Activated naive CD4-positive, alpha-beta T cell treated with anti-CD3 and anti-CD28 coated beads for 36 hours (primary cell): Measurements from ENCODE around the gene R3HDML. TPM values are rescaled to one million over a fixed set of nuclear protein-coding genes. Genes with fewer than 3 reads are reported as not detected.

Experiments used
- CTCF ChIA-PET: fragments of 350-600 bp; sonication (Branson Sonifier 250); formaldehyde crosslinking; loops from one replicate; lab custom pipeline; 2021; ENCODE audit warnings: antibody characterized with exemption; lab: Charles Lee
- DNase-seq: peaks from one replicate; pipeline ENCODE4 v3.0.0-alpha.2; 2020
- H3K27ac Mint-ChIP-seq: one replicate; pipeline ENCODE4 v1.8.0; 2021; ENCODE audit warnings: mild to moderate bottlenecking, mixed read lengths
- H3K27me3 Mint-ChIP-seq: one replicate; pipeline ENCODE4 v1.8.0; 2021; ENCODE audit warnings: low read depth, mixed read lengths
- H3K36me3 Mint-ChIP-seq: one replicate; pipeline ENCODE4 v1.8.0; 2021; ENCODE audit warnings: low read depth, mixed read lengths
- H3K4me1 Mint-ChIP-seq: one replicate; pipeline ENCODE4 v1.8.0; 2021; ENCODE audit warnings: low read depth, mixed read lengths
- H3K4me3 Mint-ChIP-seq: one replicate; pipeline ENCODE4 v1.8.0; 2021; ENCODE audit warnings: mild to moderate bottlenecking, moderate library complexity, mixed read lengths
- H3K9me3 Mint-ChIP-seq: one replicate; pipeline ENCODE4 v1.8.0; 2021; ENCODE audit warnings: mixed read lengths
- intact Hi-C: fragments of 100-400 bp; cut with micrococcal nuclease; formaldehyde crosslinking; loops from one replicate; pipeline ENCODE4 v1.15.1; 2023
- total RNA-seq, 2 experiments: library from RNA; stranded (reverse); gene quantifications; one replicate each; pipeline ENCODE4 v1.2.3, GENCODE V29; 2021

Gene R3HDML
- total RNA-seq, 2 experiments from 2014 or later, result not detected

- DNase-seq, result no peak
- Mint-ChIP-seq H3K4me3 (no peak overlapping the region), H3K36me3 (no peaks in the 10 kb centered on the region), H3K27ac (no peak overlapping the region), H3K9me3 (no peaks in the 10 kb centered on the region), H3K27me3 (no peaks in the 10 kb centered on the region), H3K4me1 (no peaks in the 10 kb centered on the region)
- intact Hi-C loops, result no loop called here
- CTCF ChIA-PET, result no interaction called here
These were observed 19.5 kb downstream of the R3HDML start for GRCh38 chr20:44356353-44356723.

- Mint-ChIP-seq H3K4me1 (no peaks in the 10 kb centered on the region), H3K36me3 (no peaks in the 10 kb centered on the region), H3K9me3 (no peaks in the 10 kb centered on the region), H3K27ac (no peak overlapping the region), H3K27me3 (no peaks in the 10 kb centered on the region), H3K4me3 (no peak overlapping the region)
- CTCF ChIA-PET, result no interaction called here
- intact Hi-C loops, result no loop called here
- DNase-seq, result no peak
These were observed 20.2 kb downstream of the R3HDML start for GRCh38 chr20:44357020-44357419.

DNA sequence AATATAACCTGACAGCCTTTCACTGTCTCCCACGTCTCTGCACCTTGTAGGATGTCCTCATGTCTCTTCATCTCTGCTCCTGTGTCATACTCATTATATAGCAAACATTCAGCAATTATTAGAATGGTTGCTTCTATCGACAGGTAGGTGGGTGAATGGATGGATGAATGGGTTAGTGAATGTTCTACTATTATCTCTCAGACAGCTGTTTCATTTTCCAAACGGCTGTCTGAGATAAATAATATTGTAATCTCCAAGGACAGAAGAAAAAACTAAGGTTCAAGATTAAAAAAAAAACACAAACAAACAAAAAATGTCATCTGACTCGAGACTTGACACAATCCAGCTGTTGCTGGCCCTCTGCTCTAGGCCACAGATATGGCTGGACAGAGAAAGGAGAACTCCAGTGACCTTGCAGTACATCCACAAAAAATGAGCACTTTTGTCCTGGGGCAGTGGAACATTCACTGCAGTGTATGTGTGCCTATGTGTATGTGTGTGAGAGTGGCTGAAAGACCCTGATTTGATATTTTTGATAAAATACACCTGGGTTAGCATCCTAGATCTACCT, 20.8 kb downstream of the R3HDML start:
- no peaks in the 10 kb centered on the region for H3K36me3 Mint-ChIP-seq
- H3K4me3 Mint-ChIP-seq, result no peak overlapping the region
- intact Hi-C loops, result no loop called here
- DNase-seq, result no peak
- H3K27ac Mint-ChIP-seq, result no peak overlapping the region
- H3K9me3 Mint-ChIP-seq, result no peaks in the 10 kb centered on the region
- no peaks in the 10 kb centered on the region for H3K27me3 Mint-ChIP-seq
- H3K4me1 Mint-ChIP-seq, result no peaks in the 10 kb centered on the region
- CTCF ChIA-PET, result no interaction called here

- Mint-ChIP-seq H3K27me3 (no peaks in the 10 kb centered on the region), H3K4me3 (no peak overlapping the region), H3K36me3 (no peaks in the 10 kb centered on the region), H3K9me3 (no peaks in the 10 kb centered on the region), H3K27ac (no peak overlapping the region), H3K4me1 (no peaks in the 10 kb centered on the region)
- no peak for DNase-seq
- CTCF ChIA-PET, result no interaction called here
- intact Hi-C loops, result no loop called here
These were observed 21.9 kb downstream of the R3HDML start for GRCh38 chr20:44358776-44359175.

DNA sequence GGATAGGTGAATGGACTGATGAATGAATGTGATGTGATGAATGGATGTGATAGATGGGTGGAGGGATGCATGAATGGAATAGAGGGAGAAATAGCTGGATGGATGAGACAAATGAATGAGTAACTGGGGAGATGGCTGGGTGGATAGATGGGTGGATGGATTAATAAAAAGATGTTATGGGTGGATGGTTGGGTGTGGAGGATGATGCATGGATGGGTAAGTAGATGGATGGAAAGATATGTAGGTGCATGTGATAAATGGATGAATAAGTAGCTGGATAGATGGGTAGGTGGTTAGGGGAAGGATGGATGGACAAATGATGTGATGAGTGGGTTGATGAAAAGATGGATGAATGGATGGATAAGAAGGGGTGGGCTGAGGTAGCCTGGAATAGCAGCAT, 23.4 kb downstream of the R3HDML start:
- Mint-ChIP-seq H3K27me3 (no peaks in the 10 kb centered on the region), H3K9me3 (no peaks in the 10 kb centered on the region), H3K4me3 (no peak overlapping the region), H3K4me1 (no peaks in the 10 kb centered on the region), H3K36me3 (no peaks in the 10 kb centered on the region), H3K27ac (no peak overlapping the region)
- intact Hi-C loops, result no loop called here
- CTCF ChIA-PET, result interaction anchor here (1.1 kb wide), 1 partner anchor 142 kb away, joined by 4 read pairs; no protein-coding TSS in a partner anchor
- no peak for DNase-seq

DNA sequence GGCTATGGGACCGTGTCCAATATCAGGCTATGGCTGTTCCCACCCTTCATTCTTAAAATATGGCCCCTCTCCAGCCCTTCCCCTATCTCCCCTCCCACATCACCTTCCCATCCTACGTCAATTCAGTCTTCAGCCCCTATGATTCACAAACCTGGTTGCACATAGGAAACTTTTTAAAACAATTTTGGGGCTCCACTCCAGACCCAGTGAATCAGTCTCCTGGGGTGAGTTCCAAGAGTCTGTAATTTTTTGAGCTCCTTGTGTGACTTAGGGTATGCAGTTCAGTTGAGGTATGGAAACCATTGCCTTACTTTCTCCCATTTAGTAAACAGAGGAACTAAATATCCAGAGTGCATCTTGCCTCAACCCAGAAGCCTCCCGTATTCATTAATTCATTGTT, 24.2 kb downstream of the R3HDML start:
- H3K27me3 Mint-ChIP-seq, result no peaks in the 10 kb centered on the region

GRCh38 chr20:44362466-44362940, 25.7 kb downstream of the R3HDML start:
- CTCF ChIA-PET, result interaction anchor here (0.6 to 0.7 kb wide), 2 partner anchors 43 to 188 kb away, joined by 3 to 6 read pairs; no protein-coding TSS in a partner anchor
- no peak overlapping the region for H3K27ac Mint-ChIP-seq
- intact Hi-C loops, result no loop called here
- H3K36me3 Mint-ChIP-seq, result no peaks in the 10 kb centered on the region
- H3K27me3 Mint-ChIP-seq, result no peaks in the 10 kb centered on the region
- no peak overlapping the region for H3K4me3 Mint-ChIP-seq
- DNase-seq, result no peak
- no peaks in the 10 kb centered on the region for H3K4me1 Mint-ChIP-seq
- no peaks in the 10 kb centered on the region for H3K9me3 Mint-ChIP-seq

More for the DNA sequence above, 24.2 kb downstream of the R3HDML start:
- no peaks in the 10 kb centered on the region for H3K9me3 Mint-ChIP-seq
- no peak overlapping the region for H3K27ac Mint-ChIP-seq
- H3K4me1 Mint-ChIP-seq, result no peaks in the 10 kb centered on the region
- H3K4me3 Mint-ChIP-seq, result no peak overlapping the region
- H3K36me3 Mint-ChIP-seq, result no peaks in the 10 kb centered on the region
- no peak for DNase-seq
- CTCF ChIA-PET, result interaction anchor here (0.5 to 1.1 kb wide), 2 partner anchors 48 to 143 kb away, joined by 3 to 4 read pairs; no protein-coding TSS in a partner anchor
- intact Hi-C loops, result no loop called here

- intact Hi-C loops, result no loop called here
- Mint-ChIP-seq H3K36me3 (no peaks in the 10 kb centered on the region), H3K27ac (no peak overlapping the region), H3K27me3 (no peaks in the 10 kb centered on the region), H3K9me3 (no peaks in the 10 kb centered on the region), H3K4me3 (no peak overlapping the region), H3K4me1 (no peaks in the 10 kb centered on the region)
- no peak for DNase-seq
- CTCF ChIA-PET, result no interaction called here
These were observed 27.2 kb downstream of the R3HDML start for GRCh38 chr20:44364068-44364467.

GRCh38 chr20:44364780-44365179, 27.9 kb downstream of the R3HDML start:
- Mint-ChIP-seq H3K4me3 (no peak overlapping the region), H3K36me3 (no peaks in the 10 kb centered on the region), H3K27ac (no peak overlapping the region), H3K27me3 (no peaks in the 10 kb centered on the region), H3K4me1 (no peaks in the 10 kb centered on the region), H3K9me3 (no peaks in the 10 kb centered on the region)
- no peak for DNase-seq
- CTCF ChIA-PET, result interaction anchor here (0.7 kb wide), 1 partner anchor 189 kb away, joined by 3 read pairs; no protein-coding TSS in a partner anchor
- intact Hi-C loops, result no loop called here

DNA sequence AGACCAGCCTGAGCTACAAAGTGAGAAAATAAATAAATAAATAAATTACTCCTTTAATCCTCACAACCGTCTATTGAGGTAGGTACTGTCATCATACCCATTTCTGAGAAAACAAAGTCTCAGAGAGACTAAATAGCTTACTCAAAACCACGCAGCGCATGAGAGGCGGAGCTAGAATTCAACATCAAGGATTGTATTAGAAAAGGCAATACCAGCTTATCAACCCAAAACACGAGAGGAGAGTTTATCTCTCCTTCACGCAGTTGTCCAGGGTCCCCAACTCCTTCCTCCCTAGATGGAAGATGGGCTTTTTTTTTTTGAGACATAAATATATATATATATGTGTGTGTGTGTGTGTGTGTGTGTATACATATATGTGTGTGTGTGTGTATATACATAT, 30.9 kb downstream of the R3HDML start:
- H3K9me3 Mint-ChIP-seq, result no peaks in the 10 kb centered on the region
- H3K27ac Mint-ChIP-seq, result no peak overlapping the region
- no peak overlapping the region for H3K4me3 Mint-ChIP-seq
- intact Hi-C loops, result no loop called here
- CTCF ChIA-PET, result interaction anchor here (0.9 to 1.0 kb wide), 3 partner anchors 17 to 227 kb away, joined by 3 to 6 read pairs (median 4); no protein-coding TSS in a partner anchor
- no peaks in the 10 kb centered on the region for H3K27me3 Mint-ChIP-seq
- DNase-seq, result no peak
- H3K4me1 Mint-ChIP-seq, result no peaks in the 10 kb centered on the region
- H3K36me3 Mint-ChIP-seq, result no peaks in the 10 kb centered on the region

DNA sequence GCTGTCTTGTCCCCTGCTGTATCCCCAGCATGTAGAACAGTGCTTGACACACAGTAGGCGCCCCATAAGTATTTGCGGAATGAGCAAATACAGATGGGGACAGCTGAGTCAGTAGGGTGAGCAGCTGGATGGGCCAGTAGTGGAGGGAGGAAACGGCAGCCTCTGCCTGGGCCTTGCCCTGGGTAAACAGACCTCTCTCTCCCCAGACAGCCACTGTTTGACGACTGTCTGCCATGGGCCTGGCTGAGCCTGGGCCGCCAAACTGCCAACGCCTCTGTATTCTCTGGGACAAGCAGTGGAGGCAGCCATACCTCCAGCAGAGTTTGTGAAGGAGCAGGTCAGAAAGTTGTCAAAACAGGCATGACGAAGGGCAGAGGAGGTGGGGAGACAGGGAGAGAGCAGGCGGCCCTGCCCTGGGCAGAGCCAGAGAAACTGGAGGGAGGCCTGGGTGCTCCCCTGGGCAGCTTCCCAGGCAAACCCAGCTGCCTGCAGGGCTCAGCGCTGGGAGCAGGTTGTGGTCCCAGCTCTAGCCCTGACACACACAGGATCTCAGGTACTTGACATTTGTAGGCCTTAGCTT, 33.9 kb downstream of the R3HDML start:
- Mint-ChIP-seq H3K27ac (no peak overlapping the region), H3K4me3 (no peak overlapping the region), H3K36me3 (no peaks in the 10 kb centered on the region), H3K9me3 (no peaks in the 10 kb centered on the region), H3K4me1 (no peaks in the 10 kb centered on the region), H3K27me3 (no peaks in the 10 kb centered on the region)
- CTCF ChIA-PET, result interaction anchor here (0.7 to 1.5 kb wide), 3 partner anchors 11 to 154 kb away, joined by 3 to 5 read pairs (median 3); no protein-coding TSS in a partner anchor
- intact Hi-C loops, result no loop called here
- no peak for DNase-seq

DNA sequence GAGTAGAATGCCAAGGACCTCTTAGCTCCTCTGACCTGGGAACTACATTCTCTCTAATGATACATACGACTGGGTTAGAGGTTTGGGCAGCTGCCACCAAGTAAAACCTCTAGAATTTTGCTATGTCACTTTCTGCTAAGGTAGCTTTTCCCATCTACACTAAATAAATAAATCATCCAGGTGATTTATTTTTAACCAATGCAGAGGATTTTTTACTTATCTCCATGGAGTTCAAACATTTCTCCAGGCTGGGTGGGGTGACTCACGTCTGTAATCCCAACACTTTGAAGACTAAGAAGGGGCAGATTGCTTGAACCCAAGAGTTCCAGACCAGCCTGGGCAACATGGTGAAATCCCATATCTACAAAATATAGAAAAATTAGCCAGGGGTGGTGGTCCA, 45.8 kb downstream of the R3HDML start:
- Mint-ChIP-seq H3K27me3 (peaks cover under 1% of the 10 kb centered on the region), H3K4me3 (no peak overlapping the region)
- intact Hi-C loops, result no loop called here

More for the DNA sequence above, 45.8 kb downstream of the R3HDML start:
- Mint-ChIP-seq H3K36me3 (no peaks in the 10 kb centered on the region), H3K9me3 (no peaks in the 10 kb centered on the region), H3K27ac (no peak overlapping the region), H3K4me1 (peaks cover 3% of the 10 kb centered on the region)
- CTCF ChIA-PET, result interaction anchor here (0.6 to 7.3 kb wide), 9 partner anchors 9 to 250 kb away, joined by 3 to 104 read pairs (median 3); no protein-coding TSS in a partner anchor
- DNase-seq, result no peak
